Umbilical cord (tissue), 2 donors: Measurements from ENCODE around the gene TARBP2. TPM values are rescaled to one million over a fixed set of nuclear protein-coding genes. Genes with fewer than 3 reads are reported as not detected.

ENCODE experiments used
- DNase-seq: peaks from one replicate; pipeline ENCODE4 v3.0.0-alpha.2; 2015; ENCODE audit warnings: low spot score
- total RNA-seq: library from RNA; depleted of rRNA; stranded (reverse); fragments of >200 nt; gene quantifications from one replicate; pipeline ENCODE4 v1.2.3, GENCODE V29; 2014; ENCODE audit warnings: low replicate concordance; ENCODE audit not compliant: insufficient read depth

The TARBP2 gene
- total RNA-seq, 1 donor from 2014 or later = 21.7 TPM

DNA sequence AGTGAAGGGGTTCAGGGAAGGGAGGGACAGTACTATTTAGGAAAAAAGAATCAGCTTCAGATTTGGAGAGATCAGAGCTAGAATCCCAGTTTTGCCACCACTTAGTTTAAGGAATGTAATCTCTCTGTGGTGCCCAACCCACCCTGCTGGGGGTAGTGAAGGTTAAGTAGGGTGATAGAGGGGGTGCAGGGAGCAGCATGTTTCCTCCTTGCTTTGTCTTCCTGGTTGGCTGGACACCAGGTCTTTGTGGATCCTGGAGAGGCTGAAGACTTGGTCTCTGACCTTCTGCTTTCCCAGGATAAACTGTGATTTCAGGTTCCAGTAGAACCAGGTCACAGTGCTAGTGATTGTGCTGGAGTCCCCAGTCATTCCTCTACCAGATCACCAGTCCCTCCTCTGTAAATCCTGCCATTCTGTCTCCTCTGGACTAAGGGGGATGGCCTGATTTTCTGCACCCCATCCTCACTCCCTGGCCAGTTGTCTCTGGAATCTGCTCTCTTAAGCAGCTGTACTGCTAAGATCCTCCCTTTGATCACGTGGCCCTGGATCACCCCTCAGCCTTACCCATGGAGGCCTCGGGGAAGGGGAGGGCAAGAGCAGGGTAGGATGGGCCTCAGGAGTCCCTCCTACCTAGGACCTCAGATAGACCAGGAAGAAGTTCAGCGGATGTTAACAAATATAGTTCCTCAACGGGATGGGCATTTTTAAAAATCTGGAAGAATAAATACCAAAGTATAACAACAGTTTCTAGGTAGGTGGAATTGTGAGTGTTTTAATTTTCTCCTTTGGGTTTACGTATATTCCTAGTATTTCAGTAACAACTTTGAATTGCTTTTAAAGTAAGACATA lies 5.0 kb upstream of the TARBP2 start:
- peak; percentile 98 for DNase-seq

DNA sequence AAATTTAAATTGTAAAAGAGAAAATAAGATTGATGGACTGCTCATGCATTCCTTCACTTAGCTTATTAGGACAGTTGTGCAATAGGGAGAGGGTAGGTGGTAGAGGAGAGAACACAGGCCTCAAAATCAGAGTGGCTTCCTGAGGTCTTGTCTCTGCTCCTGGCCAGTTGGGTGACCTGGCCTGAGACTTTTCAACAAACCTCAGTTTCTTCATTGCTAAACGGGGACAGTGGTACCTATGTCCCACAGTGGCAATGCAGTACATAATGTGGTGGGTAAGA lies 4.4 kb upstream of the TARBP2 start:
- DNase-seq = no peak

DNA sequence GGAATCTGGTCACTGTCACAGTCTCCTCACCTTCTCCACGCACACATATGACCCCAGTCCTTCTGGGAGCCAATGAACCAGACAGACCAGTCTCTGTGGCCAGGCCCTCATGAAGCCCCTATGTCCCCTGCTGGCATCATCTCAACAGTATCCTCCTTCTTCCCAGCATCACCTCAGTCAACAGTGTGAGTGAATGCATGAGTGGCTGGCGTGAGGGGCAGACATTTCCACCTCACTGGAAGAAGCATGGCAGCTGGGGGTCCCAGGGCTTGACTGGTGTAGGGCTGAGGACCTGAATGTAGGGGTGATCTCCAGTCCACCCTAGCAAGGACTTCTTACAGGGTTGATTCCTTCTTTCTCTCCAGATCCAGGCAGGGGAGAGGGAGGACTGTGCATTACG lies 3.6 kb upstream of the TARBP2 start:
- no peak for DNase-seq

DNA sequence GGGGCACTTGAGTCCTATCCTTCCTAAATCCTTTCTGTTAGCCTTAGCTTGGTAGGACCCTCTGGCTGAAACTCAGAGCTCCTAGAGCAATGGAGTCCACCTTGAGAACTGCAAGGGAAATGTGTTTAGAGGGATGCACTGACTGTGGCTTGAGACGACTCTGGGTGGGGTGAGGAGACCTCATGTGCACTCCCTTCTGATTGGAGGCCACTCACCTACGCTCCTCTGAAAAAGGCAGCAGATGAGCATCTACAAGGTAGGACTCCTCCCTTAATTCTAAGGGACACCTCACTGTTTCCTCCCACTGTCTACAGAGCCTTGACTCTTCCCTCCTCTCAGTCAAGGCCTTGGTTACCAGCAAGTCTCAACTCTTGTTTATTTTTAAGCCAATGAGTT lies 2.9 kb upstream of the TARBP2 start:
- no peak for DNase-seq

DNA sequence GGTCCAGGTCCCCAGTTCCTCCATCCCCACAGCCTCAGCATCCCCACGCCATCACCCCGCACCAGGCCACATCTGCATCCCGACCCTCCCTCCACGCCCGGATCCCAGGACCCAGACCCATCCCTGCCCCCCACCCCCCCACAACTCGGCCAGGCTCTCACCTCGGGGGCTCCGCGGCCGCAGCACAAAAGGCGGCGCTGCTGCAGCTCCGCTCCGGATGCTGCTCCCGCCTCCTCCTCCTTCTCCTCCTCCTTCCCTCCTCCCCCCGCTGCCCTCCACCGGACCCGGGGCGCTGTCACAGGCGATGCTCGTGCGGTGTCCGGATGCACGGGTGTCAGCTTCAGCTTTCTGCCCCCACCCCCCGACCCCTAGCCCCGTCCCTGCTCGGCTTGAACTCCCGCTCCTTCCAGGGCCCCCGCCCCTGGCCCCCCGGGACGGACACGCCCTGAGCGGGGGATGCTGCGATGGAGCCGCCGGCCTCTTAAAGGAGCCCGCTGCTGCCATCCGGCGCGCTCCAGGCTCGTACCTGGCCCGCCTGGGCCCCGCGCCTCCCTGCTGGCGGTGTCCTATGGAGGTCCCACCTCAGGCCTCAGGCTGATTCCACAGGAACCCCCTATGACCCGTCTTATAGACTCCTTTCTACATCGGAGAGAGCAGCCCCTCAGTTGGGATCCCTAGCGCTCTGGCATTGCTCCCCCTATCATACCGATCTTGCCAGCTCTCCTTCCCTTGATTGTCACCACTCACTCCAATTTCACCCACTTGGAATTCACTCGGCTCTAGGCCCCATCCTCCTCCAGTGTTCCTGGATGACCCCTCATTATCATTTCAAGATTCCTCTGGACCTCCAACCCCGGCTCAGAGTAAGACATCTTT lies 1.6 kb upstream of the TARBP2 start, which contains the start of gene MAP3K12:
TSS of gene MAP3K12 (minus strand) at position 193 of the 876 bp plus-strand sequence. CDS start 12,067 bp downstream, outside the sequence.
- DNase-seq = peak; percentile 83

DNA sequence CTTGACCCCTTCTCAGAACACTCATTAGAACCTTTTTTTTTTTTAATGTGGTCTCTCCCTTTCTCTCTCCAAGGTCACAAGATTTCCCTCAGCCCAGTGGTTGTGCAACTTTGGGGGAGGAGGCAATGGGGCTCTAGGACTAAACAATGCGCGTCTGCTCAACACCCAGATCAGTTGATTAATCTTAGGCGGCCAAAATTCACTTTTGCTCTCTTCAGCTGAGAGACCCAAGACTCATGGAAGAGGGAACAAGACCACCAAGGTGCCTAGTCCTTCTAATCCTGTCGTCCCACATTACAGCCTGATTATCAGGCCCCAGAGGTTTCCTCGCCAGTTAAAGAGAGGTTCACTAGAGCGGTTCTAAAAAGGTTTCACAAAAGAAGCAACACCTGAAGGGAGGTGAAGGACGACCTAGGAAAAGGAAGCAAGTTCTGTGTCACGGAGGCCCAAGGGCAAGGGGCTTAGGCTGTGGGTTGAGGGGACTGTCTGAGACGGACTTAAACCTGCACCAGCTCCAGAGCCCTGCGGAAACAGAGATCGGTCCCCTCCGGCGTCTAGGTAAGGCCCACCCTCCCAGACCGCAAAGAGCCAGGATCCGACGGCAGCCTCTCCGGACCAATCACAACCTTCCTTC lies 824 bp upstream of the TARBP2 start:
- DNase-seq = peak; percentile 82

DNA sequence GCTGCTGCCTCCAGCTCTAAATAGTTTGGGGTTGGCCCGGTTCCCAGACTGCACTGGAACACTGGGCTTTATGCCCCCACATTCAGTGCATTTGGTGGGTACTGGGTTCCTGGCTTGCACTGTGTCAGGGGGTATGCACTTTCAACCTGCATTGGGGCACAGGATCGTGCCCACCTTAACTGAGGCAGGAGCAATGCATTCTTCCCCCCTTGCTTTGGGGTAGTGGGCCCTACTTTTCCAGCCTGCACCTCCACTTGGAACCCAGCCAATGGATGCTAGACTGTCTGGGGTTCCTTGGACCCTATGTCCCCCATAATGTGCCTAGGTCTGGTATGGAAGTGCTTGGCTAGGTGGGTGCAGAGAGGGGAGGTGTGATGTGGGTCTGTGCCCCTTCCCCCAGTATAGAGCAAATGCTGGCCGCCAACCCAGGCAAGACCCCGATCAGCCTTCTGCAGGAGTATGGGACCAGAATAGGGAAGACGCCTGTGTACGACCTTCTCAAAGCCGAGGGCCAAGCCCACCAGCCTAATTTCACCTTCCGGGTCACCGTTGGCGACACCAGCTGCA lies 615 bp downstream of the TARBP2 start:
- no peak for DNase-seq

DNA sequence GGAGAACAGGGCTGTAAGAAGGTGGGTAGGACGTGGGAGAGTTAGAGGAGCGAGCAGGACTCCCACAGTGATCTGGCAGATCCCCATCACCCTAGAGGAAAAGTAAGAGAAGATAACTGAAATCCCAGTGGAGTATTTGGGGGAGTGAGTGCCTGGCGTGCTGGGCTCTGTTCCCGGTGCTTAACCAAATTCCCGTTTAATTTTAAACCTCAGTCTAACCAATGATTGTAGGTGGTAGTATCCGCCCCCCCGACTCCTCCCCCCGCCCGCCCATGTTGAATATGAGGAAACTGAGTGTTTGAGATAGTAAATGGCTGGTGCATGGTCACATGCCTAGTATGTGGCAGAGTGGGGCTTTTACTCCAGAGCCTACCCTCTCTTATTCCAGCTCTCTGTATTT lies 1.2 kb downstream of the TARBP2 start:
- DNase-seq = no peak

DNA sequence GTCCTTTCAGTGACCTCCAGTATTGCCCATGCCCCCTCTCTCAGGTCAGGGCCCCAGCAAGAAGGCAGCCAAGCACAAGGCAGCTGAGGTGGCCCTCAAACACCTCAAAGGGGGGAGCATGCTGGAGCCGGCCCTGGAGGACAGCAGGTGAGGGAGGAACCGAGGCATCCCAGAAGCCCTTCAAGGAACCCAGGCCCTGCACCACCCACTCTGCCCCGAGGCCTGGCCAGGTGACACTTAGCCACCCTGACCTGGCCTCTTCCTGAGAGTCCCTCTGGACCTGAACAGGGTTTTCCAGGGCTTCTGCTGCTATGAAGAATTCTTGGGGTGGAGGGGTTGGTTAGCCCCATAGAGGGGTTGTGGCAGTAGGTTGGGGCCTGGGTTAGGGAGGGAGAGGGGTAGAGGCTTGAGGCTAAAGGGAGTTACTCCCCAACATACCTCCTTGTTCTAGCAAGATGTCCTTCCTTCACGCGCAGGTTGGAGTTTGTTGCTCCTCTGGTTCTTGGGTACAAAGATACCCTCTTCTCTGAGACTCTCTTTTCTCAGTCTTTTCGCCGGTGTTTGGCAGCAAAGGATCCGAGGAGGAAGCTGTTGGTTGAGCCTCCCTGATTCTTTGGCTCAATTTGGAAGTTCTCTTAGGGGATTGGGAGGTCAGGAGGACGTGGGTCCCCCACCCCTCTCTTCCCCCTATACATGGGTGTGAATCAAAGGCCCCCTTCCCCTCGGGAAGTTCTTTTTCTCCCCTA lies 2.1 kb downstream of the TARBP2 start:
- no peak for DNase-seq

DNA sequence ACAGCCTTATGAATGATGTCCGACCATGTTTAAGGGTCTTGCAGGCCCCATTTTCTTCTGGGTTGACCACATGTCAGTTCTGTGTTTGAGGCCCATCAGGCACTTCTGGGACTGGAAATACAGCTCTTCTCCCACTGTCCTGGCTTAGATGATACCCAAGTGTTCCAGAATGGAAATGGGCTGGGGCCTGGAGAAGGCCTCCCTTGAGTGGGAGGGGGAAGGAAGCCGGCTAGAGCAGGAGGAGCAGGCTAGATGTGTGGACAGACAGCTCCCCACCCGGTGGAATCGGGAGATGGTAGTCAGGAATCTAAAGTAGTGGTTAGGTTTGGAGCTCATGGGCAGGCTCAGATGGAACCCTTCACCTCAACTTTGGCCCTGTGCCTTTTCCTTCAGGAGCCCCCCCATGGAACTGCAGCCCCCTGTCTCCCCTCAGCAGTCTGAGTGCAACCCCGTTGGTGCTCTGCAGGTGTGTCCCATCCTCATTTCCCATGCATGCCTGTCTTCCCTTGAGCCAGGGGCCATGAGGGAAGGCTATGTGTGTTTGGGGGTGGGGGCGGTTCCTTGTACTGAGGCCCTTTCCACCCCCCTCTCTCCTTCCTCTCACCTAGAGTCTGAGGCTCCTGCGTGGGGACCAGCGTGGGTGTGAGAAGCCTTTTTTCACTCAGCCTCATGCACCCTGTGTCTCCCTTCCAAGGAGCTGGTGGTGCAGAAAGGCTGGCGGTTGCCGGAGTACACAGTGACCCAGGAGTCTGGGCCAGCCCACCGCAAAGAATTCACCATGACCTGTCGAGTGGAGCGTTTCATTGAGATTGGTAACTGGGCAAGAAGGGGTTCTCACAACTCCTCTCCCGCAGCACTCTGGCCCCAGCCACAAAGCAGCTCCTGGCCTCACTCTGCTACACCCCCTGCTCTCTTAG lies 3.2 kb downstream of the TARBP2 start:
- DNase-seq = no peak

DNA sequence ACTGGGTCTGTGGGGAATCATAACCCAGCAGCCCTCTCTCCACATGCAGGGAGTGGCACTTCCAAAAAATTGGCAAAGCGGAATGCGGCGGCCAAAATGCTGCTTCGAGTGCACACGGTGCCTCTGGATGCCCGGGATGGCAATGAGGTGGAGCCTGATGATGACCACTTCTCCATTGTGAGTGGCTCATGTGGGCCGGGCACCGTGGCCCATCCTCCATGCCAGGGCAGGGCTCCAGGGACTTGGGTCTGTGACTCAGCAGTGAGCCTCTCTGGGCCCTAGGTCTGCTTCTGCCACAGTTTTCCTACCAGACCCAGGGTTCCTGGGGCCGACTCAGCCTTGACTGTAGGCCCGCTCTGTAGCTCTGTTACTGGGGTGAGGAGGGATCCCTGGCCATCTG lies 4.0 kb downstream of the TARBP2 start:
- DNase-seq = no peak

DNA sequence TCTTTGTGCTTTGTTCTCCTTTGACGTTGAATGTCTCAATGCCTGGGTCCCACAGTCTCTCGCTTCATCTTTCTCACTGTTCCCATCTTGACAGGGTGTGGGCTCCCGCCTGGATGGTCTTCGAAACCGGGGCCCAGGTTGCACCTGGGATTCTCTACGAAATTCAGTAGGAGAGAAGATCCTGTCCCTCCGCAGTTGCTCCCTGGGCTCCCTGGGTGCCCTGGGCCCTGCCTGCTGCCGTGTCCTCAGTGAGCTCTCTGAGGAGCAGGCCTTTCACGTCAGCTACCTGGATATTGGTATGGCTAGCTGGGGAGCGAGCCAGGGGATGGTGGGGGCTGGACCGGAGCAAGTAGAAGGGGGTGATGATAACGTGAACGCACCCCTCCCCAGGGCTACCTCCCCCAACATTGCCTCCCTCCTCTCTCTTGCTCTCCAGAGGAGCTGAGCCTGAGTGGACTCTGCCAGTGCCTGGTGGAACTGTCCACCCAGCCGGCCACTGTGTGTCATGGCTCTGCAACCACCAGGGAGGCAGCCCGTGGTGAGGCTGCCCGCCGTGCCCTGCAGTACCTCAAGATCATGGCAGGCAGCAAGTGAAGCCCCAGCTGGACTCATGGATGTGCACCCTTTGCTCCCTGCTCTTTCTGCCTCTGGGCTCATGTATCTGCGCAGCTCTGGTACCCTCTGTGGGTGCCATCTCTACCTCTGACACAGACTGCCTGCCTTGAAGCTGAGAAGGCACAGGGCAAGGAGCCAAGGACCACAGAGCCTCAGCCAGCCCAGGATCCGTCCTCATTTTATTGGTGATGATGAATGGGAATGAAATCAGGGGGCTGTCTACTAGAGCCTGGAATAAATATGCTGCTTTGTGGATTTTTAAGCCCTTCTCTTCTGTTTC lies 4.7 kb downstream of the TARBP2 start:
- no peak for DNase-seq

DNA sequence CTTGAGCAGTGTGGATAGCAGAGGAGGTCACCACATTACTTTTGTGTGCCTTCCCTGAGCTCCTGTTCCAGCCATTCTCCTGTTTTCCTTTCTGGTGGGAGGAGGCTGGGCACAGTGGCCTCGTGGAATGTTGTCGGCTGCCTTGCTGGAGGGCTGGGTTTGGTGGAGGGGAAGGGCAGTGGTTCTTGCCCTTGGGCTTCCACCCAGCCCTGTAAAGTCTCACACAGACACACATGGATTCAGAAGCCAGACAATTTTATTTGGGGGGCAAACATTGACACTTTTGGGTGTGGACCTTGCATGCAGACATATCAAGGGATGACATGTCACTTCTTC lies 5.3 kb downstream of the TARBP2 start:
- no peak for DNase-seq

DNA sequence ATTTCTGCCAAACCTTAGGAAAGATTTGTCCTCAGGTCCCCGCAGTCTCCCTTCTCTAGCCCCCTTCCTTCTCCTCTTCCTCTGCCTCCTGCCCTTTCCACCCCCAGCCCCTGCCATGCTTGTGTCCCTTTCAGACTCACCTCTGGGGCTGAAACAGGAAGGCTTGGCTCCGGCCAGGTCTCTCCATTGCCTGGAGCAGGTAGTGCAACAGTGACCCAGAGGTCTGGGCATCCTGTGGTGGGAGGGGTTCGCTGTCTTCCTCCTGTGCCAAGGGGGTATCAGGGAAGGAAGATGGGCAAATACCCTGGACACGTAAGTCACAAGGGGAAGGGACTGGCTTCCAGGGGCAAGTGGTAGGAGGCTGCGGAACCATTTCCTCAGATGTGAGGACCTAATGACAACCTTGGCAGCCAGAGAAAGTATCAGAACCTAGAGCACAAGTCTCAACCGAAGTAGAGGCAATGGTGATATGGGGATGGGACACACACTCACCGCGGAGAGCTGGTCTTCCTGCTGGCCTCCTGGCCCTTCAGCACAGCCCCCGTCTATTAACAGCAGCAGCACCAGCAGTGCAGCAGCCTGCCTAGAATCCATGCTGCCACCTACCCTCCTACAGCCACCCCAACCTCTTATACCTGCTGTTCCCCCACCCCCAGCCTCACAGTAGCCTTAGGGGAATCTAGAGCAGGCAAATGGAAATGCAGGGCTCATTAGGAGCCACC lies 6.0 kb downstream of the TARBP2 start, which contains the start of gene NPFF:
TSS of gene NPFF (minus strand) at position 604 of the 722 bp plus-strand sequence. CDS start at position 594, 10 bp downstream.
- no peak for DNase-seq

DNA sequence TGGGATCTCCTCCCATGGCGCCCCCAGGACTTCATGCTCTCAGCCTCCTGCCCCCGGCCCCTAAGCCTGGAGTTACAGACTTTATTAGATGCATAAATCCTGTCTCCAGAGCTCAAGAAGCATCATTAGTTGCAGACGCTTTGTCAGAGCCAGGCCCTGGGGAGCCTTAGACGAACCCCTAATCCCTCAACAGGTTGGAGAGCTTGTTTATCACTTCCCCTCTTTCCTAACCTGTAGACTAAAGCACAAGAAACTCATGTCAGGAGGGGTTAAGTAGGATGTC lies 6.5 kb downstream of the TARBP2 start:
- no peak for DNase-seq

DNA sequence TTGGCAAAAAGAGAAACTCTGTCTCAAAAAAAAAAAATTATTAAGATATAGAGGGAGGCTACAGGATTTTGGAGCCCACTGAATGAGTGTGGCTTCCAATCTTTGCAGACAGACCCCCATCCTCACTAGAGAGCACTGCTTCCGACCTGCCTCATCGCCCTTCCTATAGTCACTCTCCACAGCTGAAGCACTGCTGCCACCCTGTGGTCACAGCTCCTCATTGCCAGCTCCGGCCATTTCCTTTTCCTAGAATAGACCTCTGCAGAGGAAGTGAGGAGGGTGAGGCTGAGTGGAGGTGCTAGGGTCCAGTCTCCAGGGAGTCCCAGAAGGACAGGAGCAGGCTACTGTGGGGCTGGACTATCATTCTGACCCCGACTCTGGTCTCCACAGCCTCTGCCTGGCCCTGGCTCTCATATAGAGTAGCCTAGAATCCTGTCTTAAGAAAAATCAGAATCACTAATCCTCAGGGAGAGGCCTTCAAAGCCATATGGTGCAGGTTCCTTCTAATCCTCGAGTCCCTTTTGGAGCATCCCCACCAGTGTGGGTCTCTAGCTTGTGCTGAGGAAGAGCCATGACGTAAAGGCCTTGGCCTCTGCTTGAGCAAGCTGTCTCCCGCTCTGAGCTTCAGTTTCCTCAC lies 7.6 kb downstream of the TARBP2 start:
- peak; percentile 90 for DNase-seq

DNA sequence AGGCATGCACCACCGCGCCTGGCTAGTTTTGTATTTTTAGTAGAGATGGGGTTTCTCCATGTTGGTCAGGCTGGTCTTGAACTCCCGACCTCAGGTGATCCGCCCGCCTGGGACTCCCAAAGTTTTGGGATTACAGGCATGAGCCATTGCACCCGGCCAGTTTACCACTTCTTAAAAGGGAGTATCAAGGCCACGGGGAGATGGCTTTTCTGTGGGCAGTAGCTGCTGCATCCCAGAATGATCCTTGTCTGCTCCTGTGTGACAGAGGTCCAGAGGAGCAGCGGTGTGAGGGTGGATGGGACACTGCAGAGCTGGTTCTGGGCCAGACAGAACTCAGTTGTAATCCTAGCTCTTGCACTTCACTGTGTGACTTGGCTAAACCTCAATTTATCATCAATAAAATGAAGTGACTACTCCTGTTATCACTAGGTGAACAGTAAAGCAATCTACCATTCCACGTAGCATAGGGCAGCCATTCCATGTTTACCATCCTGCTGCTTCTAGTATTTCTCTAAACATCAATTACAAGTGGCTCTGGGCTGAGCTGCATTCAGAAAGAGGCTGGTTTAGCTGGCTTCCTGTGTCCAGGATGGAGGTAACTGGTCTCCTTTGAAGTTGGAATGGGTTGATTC lies 9.2 kb downstream of the TARBP2 start:
- DNase-seq = no peak
